Brain microvascular endothelial cell (primary cell): ENCODE results near the gene CDK19.

ENCODE experiments used
- DNase-seq: peaks from one replicate; pipeline ENCODE4 v3.0.0-alpha.2; 2020
- H3K27ac ChIP-seq: fragments of 250-450 bp; sonication (Bioruptor Pico); 2 replicates; pipeline ENCODE4 v1.5.1; 2020; ENCODE audit warnings: mild to moderate bottlenecking, moderate library complexity
- H3K27me3 ChIP-seq: fragments of 250-450 bp; sonication (Bioruptor Pico); replicated peaks from 2 replicates; pipeline ENCODE4 v1.5.1; 2020; ENCODE audit warnings: mild to moderate bottlenecking
- H3K36me3 ChIP-seq: fragments of 250-450 bp; sonication (Bioruptor Pico); replicated peaks from 2 replicates; pipeline ENCODE4 v1.5.1; 2020; ENCODE audit warnings: mild to moderate bottlenecking
- H3K4me3 ChIP-seq: 2 replicates; pipeline ENCODE4 v1.5.1; 2011; ENCODE audit warnings: low read depth, mild to moderate bottlenecking, control low read depth, low read length, moderate library complexity
- in situ Hi-C: cut with HindIII; loops from 2 replicates; pipeline ENCODE4 v1.10.0; 2017; ENCODE audit warnings: low sequenced_read_pairs, low pct_ligation_motif_present
- TF ChIP-seq, protein P1 (sequence below): IDR thresholded peaks from 2 replicates; pipeline ENCODE4 v1.5.1; 2011; ENCODE audit warnings: low read depth, mild to moderate bottlenecking, moderate library complexity, low read length, control low read depth, inconsistent platforms; ENCODE audit errors: missing control alignments

CDK19 gene

DNA sequence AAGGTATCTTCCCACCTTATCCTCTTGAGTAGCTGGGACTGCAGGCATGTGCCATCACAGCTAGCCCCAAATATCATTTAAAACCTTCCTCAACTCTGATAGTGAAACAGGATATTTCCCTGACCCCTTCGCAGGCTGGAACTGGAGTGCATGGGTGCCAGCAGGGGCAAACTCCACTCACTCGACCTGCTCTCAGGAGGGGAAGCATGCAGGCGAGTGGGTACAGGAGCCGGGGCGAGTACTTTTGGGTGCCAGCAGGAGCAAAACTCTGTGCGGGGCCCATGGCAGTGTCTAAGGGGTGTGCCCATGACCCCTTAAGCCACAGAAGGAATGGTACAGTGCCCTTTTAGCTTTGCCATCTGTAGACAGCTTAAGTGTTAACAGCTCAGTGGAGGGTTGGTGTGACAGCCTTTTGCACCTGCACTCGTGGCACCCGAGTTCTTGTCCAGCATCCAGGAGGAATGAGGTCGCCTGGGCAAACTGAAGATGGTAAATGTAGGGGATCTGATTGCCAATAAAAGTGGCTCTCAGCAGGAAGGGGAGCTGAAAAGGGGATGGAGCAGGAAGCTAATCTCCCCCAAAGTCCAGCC is 155.1 kb downstream of the CDK19 start:
- in situ Hi-C loops: no loop called here
- Histone ChIP-seq H3K27ac (no peak overlapping the region), H3K27me3 (no peaks in the 10 kb centered on the region)

DNA sequence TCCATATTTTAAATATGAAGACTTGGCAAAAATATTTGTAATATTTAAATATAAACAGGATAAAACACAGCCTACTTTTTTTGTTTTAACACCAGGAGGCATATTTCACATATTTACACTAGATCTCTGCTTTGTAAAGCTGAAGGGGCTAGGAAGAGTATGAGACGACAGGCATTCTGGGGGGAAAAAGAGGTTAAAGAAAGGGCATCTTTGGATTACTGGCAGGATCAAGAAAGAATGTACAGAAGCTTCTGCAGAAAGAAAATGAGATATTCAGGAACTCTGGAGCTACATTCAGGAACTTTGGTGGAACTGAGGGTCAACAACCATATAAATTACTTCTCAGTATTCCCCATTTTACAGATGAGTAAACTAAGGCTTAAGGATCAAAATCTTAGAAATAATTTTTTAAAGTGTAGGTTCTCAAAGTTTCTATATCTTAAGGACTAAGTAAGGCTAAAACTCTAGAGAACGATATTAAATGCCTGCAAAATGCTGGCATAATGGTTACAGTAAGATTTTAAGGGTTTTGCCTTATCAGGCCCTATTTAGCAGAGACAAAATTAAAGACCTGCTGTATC is 156.5 kb downstream of the CDK19 start:
- no peak overlapping the region for H3K27ac ChIP-seq
- in situ Hi-C loops: no loop called here
- no peaks in the 10 kb centered on the region for H3K27me3 ChIP-seq
- TF ChIP-seq, protein P1, sequence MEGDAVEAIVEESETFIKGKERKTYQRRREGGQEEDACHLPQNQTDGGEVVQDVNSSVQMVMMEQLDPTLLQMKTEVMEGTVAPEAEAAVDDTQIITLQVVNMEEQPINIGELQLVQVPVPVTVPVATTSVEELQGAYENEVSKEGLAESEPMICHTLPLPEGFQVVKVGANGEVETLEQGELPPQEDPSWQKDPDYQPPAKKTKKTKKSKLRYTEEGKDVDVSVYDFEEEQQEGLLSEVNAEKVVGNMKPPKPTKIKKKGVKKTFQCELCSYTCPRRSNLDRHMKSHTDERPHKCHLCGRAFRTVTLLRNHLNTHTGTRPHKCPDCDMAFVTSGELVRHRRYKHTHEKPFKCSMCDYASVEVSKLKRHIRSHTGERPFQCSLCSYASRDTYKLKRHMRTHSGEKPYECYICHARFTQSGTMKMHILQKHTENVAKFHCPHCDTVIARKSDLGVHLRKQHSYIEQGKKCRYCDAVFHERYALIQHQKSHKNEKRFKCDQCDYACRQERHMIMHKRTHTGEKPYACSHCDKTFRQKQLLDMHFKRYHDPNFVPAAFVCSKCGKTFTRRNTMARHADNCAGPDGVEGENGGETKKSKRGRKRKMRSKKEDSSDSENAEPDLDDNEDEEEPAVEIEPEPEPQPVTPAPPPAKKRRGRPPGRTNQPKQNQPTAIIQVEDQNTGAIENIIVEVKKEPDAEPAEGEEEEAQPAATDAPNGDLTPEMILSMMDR: no peak
- no peak for DNase-seq
- no peaks in the 10 kb centered on the region for H3K36me3 ChIP-seq
- H3K4me3 ChIP-seq: no peak overlapping the region

More for the DNA sequence above, 155.1 kb downstream of the CDK19 start:
- H3K4me3 ChIP-seq: no peak overlapping the region
- H3K36me3 ChIP-seq: no peaks in the 10 kb centered on the region
- DNase-seq: no peak
- TF ChIP-seq, protein P1: no peak

DNA sequence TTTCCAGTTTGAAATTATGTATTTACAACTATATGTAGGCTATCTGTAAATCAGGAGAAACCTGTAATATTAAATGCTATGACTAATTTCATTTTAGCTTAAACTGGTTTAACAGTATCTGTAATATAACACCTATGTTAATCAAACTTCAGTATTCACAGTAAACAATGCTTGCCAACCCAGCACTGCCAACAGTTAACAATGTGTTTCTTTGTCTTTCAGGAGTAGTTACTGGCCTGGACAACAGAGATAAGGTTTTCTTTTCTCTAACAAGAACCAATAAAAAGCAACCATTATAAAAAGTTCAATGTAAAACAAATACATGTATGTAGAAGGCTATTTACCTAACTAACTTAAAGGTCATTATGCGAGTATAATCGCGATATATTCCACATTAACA is 158.8 kb downstream of the CDK19 start:
- H3K27me3 ChIP-seq: no peaks in the 10 kb centered on the region
- H3K27ac ChIP-seq: no peak overlapping the region
- H3K36me3 ChIP-seq: no peaks in the 10 kb centered on the region
- DNase-seq: no peak
- in situ Hi-C loops: no loop called here
- TF ChIP-seq, protein P1: no peak
- H3K4me3 ChIP-seq: no peak overlapping the region

DNA sequence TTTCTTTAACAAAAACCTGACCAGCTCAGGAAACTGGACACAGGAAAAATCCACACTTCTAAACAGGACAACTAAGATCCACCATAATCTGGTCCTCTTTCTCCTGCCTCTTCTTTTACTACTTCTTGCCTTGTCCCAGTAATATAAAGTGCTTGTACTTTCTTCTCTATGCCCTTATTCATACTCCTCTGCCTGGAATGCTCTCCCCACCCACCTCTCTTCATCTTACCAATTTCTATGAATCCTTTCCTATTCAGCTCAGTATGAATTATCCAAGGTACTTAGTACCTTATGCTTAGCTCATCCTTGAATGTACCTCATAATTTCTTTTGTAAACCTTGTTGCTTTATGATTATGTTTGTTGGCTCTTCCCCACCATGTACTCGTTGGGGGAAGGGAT is 159.4 kb downstream of the CDK19 start:
- DNase-seq: no peak
- no peak overlapping the region for H3K27ac ChIP-seq
- H3K4me3 ChIP-seq: no peak overlapping the region
- TF ChIP-seq, protein P1: no peak
- H3K27me3 ChIP-seq: no peaks in the 10 kb centered on the region
- in situ Hi-C loops: no loop called here
- no peaks in the 10 kb centered on the region for H3K36me3 ChIP-seq

DNA sequence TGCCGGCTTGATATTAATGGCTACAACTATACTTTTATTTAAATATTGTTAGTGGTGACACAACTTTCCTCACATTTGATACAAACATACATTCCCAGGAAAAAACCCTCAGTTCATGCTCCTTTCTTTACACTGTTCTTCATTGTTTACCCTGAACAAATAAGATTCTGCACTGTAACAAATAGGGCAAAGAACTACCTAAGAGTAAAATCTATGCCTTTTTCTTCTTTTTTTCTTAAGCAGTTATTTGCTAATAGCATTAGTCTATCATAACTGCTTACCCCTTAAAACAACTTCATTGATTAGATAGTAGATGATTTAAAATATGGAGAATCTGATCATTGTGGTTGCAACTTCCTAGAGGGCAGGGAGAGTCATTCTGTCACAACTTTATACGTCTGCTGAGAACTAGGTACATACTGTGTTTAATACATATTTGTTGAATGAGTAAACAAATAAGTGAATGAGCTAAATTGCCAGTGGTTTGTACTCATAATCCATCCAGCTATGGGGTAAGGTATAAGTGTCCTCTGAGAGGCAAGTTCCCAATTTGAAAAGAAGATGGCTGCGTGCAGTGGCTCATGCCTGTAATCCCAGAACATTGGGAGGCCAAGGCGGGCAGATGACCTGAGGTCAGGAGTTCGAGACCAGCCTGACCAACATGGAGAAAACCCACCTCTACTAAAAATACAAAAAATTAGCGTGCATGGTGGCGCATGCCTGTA is 161.0 kb downstream of the CDK19 start:
- Histone ChIP-seq H3K27me3 (no peaks in the 10 kb centered on the region), H3K27ac (no peak overlapping the region), H3K36me3 (no peaks in the 10 kb centered on the region), H3K4me3 (no peak overlapping the region)
- no peak for DNase-seq
- in situ Hi-C loops: no loop called here
- TF ChIP-seq, protein P1: no peak
